SU-DHL-6 (cell line): Measurements from ENCODE around the gene SIM2.

ENCODE experiments used
- H2AFZ ChIP-seq: fragments of 200-600 bp; sonication (generic); 2 replicates; pipeline ENCODE4 v1.6.1; 2014; ENCODE audit warnings: low read depth, mild to moderate bottlenecking, moderate library complexity, mixed read lengths, antibody characterized with exemption, low read length; ENCODE audit not compliant: severe bottlenecking
- H3F3A ChIP-seq: fragments of 200-600 bp; shearing (Covaris generic); 2 replicates; pipeline ENCODE4 v1.6.0; 2016; ENCODE audit warnings: antibody characterized with exemption, mild to moderate bottlenecking; ENCODE audit not compliant: insufficient read depth
- H3K27ac ChIP-seq: fragments of 200-600 bp; sonication (generic); 2 replicates; pipeline ENCODE4 v1.5.1; 2016; ENCODE audit warnings: low read depth, mild to moderate bottlenecking, low read length, moderate library complexity, mixed read lengths
- H3K27me3 ChIP-seq: fragments of 200-600 bp; sonication (generic), shearing (Covaris generic); 2 replicates; pipeline ENCODE4 v1.6.0; 2014; ENCODE audit warnings: mild to moderate bottlenecking, low read length
- H3K36me3 ChIP-seq: fragments of 200-600 bp; sonication (generic); 2 replicates; pipeline ENCODE4 v1.6.1; 2014; ENCODE audit warnings: mild to moderate bottlenecking, low read length, mixed read lengths
- H3K4me2 ChIP-seq: fragments of 300-600, 200-600 bp; shearing (Covaris generic), sonication (generic); 2 replicates; pipeline ENCODE4 v1.6.0; 2014; ENCODE audit warnings: low read length, low read depth, mild to moderate bottlenecking; ENCODE audit not compliant: poor library complexity, severe bottlenecking
- H3K4me3 ChIP-seq: fragments of 200-600 bp; sonication (generic); 2 replicates; pipeline ENCODE4 v1.5.1; 2014; ENCODE audit warnings: antibody characterized with exemption, low read length, mild to moderate bottlenecking, mixed read lengths; ENCODE audit not compliant: insufficient read depth, poor library complexity, severe bottlenecking
- H3K79me2 ChIP-seq: fragments of 200-600 bp; sonication (generic); 2 replicates; pipeline ENCODE4 v1.6.1; 2014; ENCODE audit warnings: mild to moderate bottlenecking, low read length, moderate library complexity; ENCODE audit not compliant: insufficient read depth
- H3K9ac ChIP-seq: fragments of 200-600 bp; sonication (generic); 2 replicates; pipeline ENCODE4 v1.7.0; 2014; ENCODE audit warnings: mild to moderate bottlenecking, low read length
- H3K9me2 ChIP-seq: fragments of 200-600 bp; sonication (generic); replicated peaks from 2 replicates; pipeline ENCODE4 v1.6.1; 2014; ENCODE audit warnings: low read length; ENCODE audit not compliant: insufficient read depth
- H3K9me3 ChIP-seq: fragments of 200-600 bp; sonication (generic); 2 replicates; pipeline ENCODE4 v1.6.1; 2014; ENCODE audit warnings: low read length, mixed read lengths; ENCODE audit not compliant: insufficient read depth
- H4K20me1 ChIP-seq: fragments of 200-600 bp; sonication (generic); 2 replicates; pipeline ENCODE4 v1.6.1; 2014; ENCODE audit warnings: low read depth, mild to moderate bottlenecking, antibody characterized with exemption, low read length, moderate library complexity, mixed read lengths
- EZH2phosphoT487 ChIP-seq: fragments of 200-600 bp; sonication (generic), shearing (Covaris generic); conservative IDR thresholded peaks from 2 replicates; pipeline ENCODE4 v1.6.1; 2018; ENCODE audit warnings: mild to moderate bottlenecking, antibody characterized with exemption, low read length, moderate library complexity, mixed read lengths
- TF ChIP-seq, protein P1 (sequence below): fragments of 200-600 bp; sonication (generic); IDR thresholded peaks from one replicate; pipeline ENCODE4 v1.5.1; 2017; ENCODE audit warnings: antibody characterized with exemption, mild to moderate bottlenecking, low read length, moderate library complexity; ENCODE audit not compliant: insufficient read depth, poor library complexity, severe bottlenecking

SIM2 gene

DNA sequence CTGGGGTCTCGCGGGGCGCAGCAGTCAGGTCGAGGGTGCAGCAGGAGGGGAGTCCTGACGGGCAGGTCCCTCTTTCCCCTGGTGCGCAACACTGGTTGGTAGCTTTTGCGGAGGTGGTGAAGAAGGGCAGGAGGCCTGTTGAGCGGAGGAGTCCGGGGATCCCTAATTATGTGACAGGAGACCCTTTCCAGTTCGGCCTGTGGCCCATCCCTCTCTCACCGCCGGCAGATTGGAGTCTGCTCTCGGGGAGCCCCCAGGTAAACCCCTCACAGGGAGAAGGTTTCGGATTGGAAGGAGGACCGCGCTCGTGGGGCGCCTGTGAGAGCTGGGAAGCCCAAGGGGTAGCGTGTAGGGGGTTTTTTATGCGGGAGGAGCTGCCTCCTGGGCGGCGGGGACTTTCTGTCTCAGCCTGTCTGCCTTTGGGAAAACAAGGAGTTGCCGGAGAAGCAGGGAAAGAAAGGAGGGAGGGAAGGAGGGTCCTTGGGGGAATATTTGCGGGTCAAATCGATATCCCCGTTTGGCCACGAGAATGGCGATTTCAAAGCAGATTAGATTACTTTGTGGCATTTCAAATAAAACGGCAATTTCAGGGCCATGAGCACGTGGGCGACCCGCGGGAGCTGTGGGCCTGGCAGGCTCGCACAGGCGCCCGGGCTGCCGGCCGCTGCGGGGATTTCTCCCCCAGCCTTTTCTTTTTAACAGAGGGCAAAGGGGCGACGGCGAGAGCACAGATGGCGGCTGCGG, 9.5 kb downstream of the SIM2 start:
- Histone ChIP-seq H3K9me3 (no peaks in the 10 kb centered on the region), H3K4me2 (no peak overlapping the region), H3K36me3 (no peaks in the 10 kb centered on the region), H2AFZ (no peak overlapping the region), H4K20me1 (no peaks in the 10 kb centered on the region), H3K9me2 (no peaks in the 10 kb centered on the region), H3K27me3 (no peaks in the 10 kb centered on the region), H3K4me3 (no peak overlapping the region), H3K79me2 (no peaks in the 10 kb centered on the region), H3K27ac (no peak overlapping the region), H3K9ac (no peak overlapping the region), H3F3A (no peaks in the 10 kb centered on the region)
- TF ChIP-seq EZH2phosphoT487 = no peak

DNA sequence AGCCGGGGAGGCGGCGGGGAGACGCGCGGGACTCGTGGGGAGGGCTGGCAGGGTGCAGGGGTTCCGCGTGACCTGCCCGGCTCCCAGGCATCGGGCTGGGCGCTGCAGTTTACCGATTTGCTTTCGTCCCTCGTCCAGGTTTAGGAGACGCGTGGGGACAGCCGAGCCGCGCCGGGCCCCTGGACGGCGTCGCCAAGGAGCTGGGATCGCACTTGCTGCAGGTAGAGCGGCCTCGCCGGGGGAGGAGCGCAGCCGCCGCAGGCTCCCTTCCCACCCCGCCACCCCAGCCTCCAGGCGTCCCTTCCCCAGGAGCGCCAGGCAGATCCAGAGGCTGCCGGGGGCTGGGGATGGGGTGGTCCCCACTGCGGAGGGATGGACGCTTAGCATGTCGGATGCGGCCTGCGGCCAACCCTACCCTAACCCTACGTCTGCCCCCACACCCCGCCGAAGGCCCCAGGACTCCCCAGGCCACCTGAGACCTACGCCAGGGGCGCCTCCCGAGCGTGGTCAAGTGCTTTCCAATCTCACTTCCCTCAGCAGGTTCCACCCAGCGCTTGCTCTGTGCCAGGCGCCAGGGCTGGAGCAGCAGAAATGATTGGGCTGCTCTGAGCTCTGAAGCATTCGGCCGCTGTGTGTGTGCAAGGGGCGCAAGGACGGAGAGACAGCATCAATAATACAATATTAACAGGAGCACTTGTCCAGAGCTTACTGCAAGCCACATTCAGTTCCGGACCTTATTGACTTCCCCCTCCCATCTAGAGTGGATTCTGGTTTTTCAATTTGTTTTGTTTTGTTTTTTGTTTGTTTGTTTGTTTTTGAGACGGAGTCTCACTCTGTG, 10.3 kb downstream of the SIM2 start:
- Histone ChIP-seq H4K20me1 (no peaks in the 10 kb centered on the region), H3K79me2 (no peaks in the 10 kb centered on the region), H3K9ac (no peak overlapping the region), H3F3A (no peaks in the 10 kb centered on the region), H3K9me3 (no peaks in the 10 kb centered on the region), H2AFZ (no peak overlapping the region), H3K9me2 (no peaks in the 10 kb centered on the region), H3K4me3 (no peak overlapping the region), H3K27me3 (no peaks in the 10 kb centered on the region), H3K36me3 (no peaks in the 10 kb centered on the region), H3K4me2 (no peak overlapping the region), H3K27ac (no peak overlapping the region)
- no peak for TF ChIP-seq EZH2phosphoT487
- TF ChIP-seq, protein P1, sequence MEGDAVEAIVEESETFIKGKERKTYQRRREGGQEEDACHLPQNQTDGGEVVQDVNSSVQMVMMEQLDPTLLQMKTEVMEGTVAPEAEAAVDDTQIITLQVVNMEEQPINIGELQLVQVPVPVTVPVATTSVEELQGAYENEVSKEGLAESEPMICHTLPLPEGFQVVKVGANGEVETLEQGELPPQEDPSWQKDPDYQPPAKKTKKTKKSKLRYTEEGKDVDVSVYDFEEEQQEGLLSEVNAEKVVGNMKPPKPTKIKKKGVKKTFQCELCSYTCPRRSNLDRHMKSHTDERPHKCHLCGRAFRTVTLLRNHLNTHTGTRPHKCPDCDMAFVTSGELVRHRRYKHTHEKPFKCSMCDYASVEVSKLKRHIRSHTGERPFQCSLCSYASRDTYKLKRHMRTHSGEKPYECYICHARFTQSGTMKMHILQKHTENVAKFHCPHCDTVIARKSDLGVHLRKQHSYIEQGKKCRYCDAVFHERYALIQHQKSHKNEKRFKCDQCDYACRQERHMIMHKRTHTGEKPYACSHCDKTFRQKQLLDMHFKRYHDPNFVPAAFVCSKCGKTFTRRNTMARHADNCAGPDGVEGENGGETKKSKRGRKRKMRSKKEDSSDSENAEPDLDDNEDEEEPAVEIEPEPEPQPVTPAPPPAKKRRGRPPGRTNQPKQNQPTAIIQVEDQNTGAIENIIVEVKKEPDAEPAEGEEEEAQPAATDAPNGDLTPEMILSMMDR = no peak

DNA sequence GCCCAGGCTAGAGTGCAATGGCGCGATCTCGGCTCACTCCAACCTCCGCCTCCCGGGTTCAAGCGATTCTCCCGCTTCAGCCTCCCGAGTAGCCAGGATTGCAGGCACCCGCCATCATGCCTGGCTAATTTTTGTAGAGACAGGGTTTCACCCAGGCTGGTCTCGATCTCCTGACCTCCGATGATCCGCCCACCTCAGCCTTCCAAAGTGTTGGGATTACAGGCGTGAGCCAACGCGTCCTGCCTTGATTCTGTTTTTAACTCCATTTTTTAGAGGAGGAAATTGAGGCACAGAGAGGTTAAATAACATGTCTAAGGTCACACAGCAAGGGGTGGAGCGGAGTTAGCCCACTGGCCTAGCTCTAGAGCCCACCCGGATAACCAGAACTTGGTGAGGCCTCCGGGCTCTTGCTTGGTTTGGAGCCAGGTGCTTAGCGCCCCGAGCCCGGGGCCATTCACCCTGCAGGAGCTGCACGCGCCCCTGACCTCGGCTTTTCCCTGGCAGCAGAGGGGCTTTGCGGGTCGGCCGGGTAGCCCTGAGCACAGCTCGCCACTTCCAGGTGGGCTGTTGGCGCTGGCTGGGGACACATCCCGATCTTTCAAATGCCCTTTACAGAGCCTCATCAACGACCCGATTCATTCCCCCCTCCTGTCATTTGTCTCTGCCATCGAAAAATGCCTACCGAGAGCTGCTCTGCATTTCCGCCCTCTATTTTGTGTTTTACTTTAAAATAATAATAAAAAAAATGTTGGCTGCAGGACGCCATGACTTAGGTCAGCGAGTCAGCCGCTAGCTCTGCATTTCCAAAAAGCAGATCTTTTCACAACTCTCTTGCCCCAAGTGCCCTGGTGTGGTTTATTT, 11.2 kb downstream of the SIM2 start:
- TF ChIP-seq, protein P1 = no peak
- no peak for TF ChIP-seq EZH2phosphoT487
- Histone ChIP-seq H3K9me2 (no peaks in the 10 kb centered on the region), H3K27me3 (no peaks in the 10 kb centered on the region), H3K36me3 (no peaks in the 10 kb centered on the region), H3K27ac (no peak overlapping the region), H3K9me3 (no peaks in the 10 kb centered on the region), H4K20me1 (no peaks in the 10 kb centered on the region), H3F3A (no peaks in the 10 kb centered on the region), H3K79me2 (no peaks in the 10 kb centered on the region), H3K9ac (no peak overlapping the region), H2AFZ (no peak overlapping the region), H3K4me3 (no peak overlapping the region), H3K4me2 (no peak overlapping the region)
